HG03159 (cell line): ENCODE measurements around the gene MID1.

Source experiments
- ATAC-seq: cut with Tn5 transposase; IDR thresholded peaks from one replicate; pipeline ENCODE4 v1.9.1; 2021; ENCODE audit warnings: mild to moderate bottlenecking, moderate library complexity; ENCODE audit not compliant: unreplicated experiment

The MID1 gene

DNA sequence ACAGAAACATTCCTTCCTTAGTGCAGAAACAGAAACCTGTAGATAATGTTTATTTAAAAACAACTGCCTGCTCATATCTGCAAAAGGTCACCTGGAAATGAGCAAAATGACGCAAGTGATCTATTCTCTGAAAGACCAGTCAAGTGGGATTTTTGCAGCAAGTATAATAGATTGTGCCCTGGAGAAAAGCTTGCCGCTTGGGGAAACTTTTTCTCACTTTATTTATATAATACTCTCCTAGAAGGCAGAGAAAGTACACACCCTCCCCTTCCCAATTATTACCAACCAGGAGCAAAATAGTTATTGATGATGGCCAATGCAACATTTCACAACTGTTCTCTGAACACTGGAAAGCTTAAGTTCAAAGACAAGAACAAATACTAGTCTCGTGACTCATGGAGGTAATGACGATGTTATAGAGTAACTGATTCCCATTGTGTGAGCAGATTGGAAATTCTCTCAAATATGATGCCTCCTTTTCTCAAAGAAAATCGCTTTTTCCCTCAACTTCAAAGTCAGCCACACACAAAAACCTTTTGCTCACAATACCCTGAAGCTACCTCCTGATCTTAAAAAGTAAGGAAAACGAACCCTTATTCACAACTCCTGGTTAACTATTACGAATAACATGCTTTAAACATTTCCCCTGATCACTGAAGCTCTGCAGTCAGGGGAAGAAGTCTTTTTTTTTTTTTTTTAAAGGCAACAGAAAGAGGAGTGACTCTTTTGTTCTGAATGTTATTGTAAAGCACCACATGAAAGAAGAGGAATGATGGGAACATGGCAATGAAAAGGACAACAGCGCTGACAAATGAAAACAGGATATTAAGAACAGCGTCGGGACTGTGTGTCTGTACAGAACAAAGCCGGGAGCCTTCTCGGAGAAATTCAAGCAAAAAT lies 41.0 kb downstream of the MID1 start:
- ATAC-seq, result no peak

GRCh38 chrX:10578527-10578926 lies 41.9 kb downstream of the MID1 start:
- ATAC-seq, result no peak

DNA sequence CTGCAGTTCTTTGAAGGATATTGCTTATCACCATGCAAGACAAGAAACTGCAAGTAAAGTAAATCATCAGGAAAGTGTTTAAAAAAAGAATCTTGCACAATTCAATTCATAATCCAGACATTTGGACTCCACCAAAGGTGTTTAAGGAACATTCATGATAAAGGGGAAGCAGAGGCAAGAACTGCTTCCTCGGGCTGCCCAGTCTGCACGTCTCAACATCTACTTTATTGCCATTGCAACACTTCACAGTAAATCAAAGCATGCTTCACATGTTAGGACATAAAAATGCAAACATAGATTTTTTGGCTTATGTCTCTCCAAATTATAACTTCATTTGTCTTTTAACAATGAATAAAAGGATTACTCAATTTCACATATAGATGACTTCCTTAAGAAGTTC lies 42.5 kb downstream of the MID1 start:
- no peak for ATAC-seq

GRCh38 chrX:10576777-10577447 lies 43.5 kb downstream of the MID1 start:
- no peak for ATAC-seq

GRCh38 chrX:10576186-10576585 lies 44.2 kb downstream of the MID1 start:
- ATAC-seq, result no peak

DNA sequence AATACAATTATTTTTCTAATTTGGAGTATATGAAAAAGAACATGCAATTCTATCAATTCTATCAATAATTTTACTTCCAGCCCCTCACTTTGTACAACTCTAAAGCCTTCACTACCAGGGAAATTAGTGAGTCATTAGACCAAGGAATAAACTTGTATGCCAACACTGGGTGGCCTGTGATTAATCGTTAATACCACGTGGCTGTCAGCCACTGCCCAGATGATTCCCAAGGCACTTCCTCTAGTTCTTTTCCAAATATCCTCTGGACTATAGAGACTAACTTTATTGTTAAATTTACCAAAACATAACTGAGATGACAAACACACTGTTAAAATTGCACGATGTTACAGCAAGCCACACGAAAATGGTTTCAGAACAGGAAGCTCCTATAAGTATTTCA lies 45.7 kb downstream of the MID1 start:
- no peak for ATAC-seq

DNA sequence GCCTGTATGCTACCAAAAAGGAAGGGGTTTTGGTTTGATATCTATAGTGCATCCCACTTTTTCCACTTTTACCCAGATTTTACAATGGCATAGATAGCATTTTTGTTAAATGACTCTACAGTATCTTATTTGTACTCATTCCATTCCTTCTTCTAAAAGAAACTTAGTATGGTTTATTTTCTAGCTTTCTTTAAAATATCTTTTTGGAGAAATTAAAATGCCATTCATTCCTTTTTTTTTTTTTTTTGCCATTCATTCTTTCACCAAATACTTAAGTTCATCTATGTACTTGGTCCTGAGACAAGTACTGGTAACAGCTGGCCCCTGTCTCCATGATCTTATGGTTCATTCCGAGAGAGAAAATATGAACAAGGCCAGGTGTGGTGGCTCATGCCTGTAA lies 49.1 kb downstream of the MID1 start:
- no peak for ATAC-seq

DNA sequence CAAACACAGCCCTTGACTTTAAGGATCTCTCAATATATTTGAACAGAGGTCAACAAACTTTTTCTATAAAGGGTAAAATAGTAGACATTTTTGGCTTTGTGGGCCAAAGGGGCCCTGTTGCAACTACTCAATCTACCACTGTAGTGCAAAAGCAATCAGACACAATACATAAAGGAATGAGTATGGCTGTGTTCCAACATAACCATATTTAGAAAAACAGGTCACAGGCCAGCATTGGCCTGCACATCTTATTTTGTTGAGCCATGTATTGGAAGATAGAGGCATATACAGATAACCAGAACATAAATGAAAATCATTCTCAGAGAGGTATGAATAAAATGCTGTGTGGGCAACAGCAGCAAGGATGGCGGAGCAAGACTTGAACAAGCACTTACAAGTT lies 49.8 kb downstream of the MID1 start:
- ATAC-seq, result no peak

- ATAC-seq, result no peak
Observed at GRCh38 chrX:10569946-10570345, 50.4 kb downstream of the MID1 start.

- ATAC-seq, result no peak
Observed at GRCh38 chrX:10568428-10568827, 52.0 kb downstream of the MID1 start.

DNA sequence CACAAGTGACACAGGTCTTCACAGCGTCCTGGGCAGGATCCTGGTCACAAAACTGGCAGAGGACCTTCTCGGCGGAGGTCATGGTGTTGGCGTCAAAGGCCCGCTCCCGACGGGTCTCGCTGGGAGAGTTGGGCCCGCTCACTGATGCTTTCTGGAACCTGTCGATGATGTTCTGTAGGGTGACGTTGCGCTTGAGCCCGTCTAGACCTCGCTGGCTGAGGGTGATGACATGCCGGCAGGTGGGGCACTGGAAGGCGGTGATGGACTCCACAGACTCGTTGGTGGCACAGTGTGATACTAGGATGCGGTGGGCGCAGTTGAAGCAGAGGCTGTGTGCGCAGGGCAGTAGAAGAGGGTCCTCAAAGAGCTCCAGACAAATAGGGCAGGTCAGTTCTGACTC lies 53.2 kb downstream of the MID1 start:
- ATAC-seq, result no peak

- ATAC-seq, result no peak
Observed at GRCh38 chrX:10566716-10567097, 53.7 kb downstream of the MID1 start.

DNA sequence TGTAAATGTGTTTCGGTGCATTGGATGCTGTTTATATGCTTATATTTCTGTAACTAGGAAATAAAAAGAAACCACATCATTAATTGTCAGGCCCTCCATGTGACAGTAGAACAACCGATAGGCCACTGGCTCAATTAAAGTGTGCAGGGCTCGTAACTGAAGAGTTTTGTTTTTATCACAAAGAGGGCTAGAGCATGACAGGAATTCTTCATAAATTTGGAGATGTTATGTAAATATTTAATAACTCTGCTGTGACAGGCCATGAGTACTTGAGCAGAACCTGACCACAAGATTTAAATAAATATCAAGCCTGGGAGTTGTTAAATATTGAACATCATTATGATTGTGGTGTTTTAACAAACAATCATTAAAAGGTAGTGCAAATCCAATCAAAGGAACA lies 55.9 kb downstream of the MID1 start:
- no peak for ATAC-seq

- ATAC-seq, result no peak
Observed at GRCh38 chrX:10557166-10557565, 63.2 kb downstream of the MID1 start.

GRCh38 chrX:10556405-10556804 lies 64.0 kb downstream of the MID1 start:
- ATAC-seq, result no peak

- no peak for ATAC-seq
Observed at GRCh38 chrX:10555846-10556245, 64.5 kb downstream of the MID1 start.

DNA sequence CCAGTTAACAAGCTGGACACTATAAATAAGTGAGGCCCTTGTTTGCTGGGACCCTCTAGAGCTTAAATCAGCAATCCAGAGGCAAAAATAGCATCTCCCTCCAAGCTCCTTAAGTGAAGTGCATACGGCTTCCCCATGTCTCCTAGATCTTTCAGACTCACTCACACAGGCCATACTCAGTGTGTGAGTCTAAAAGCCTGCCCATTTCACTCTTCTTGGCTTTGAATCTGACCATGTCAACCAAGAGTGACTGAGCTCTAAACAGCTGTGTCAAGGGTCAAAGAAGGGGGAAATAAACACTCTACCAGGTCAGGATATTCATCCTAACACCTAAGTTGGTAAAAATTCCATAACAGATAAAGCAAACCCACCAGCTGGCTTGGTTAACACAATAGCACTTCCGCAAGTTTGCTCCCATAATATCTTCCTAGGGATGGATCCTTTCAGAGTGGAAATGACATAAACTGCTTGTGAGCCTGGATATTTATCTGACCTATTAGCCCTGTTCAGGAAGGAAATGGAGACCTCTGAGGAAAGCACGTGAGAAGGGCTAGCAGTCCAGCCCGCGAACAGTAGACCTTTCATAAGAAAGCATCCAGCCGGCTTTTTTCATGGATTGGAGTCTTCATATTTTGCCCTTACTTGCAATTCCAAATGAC lies 65.6 kb downstream of the MID1 start:
- ATAC-seq, result no peak

GRCh38 chrX:10549280-10549679 lies 71.1 kb downstream of the MID1 start:
- no peak for ATAC-seq

- no peak for ATAC-seq
Observed at GRCh38 chrX:10548688-10549087, 71.7 kb downstream of the MID1 start.

DNA sequence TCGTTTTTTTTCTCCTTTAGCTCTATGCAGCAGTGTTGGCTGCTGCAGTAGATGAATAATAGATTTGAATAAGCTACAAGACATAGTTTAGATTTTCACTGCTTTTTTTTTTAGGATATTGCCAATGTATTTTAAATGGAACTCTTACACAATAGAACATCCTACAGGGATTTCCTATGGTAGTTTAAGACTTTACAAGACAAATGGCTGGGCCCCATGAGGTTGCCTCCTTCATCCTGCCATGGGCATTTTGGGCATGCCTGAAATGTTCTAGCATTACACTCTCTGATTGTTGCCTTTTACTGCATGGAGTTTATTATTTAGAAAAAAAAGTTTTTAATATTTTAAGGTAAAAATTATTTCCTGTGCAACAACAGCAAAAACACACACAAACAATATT lies 74.5 kb downstream of the MID1 start:
- no peak for ATAC-seq

DNA sequence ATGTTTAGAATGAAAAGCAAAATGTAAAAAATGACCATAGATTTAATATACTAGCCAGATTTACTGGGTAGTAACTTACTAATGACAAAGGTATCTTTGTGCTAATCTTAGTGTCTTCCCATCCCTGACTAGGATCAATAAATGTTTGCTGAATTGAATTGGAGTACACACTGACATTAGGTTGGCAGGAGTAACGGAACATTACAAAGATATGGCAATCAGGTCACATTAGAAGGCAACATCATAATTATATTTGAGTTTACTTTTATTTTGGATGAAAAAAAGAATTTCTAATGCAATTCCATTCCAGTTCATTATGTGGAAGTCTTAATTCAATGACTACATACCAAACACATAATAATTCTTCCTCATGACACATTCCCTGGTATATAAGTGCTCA lies 77.8 kb downstream of the MID1 start:
- ATAC-seq, result no peak

GRCh38 chrX:10538831-10539230 lies 81.6 kb downstream of the MID1 start:
- no peak for ATAC-seq
